DOHH2 (cell line): Measurements from ENCODE around the gene CFAP46.

Experiments
- H3F3A ChIP-seq: fragments of 200-600 bp; sonication (generic), shearing (Covaris generic); 2 replicates; pipeline ENCODE4 v1.6.0; 2016; ENCODE audit warnings: antibody characterized with exemption, mild to moderate bottlenecking; ENCODE audit not compliant: control insufficient read depth, insufficient read depth
- H3K27ac ChIP-seq: fragments of 200-600 bp; sonication (generic); 2 replicates; pipeline ENCODE4 v1.5.1; 2014; ENCODE audit warnings: low read depth, mild to moderate bottlenecking, low read length, moderate library complexity
- H3K27me3 ChIP-seq: fragments of 200-600 bp; sonication (generic); 2 replicates; pipeline ENCODE4 v1.6.1; 2014; ENCODE audit warnings: mild to moderate bottlenecking, low read length, mixed read lengths; ENCODE audit not compliant: control insufficient read depth
- H3K36me3 ChIP-seq: fragments of 200-600 bp; sonication (generic); 2 replicates; pipeline ENCODE4 v1.6.1; 2014; ENCODE audit warnings: mild to moderate bottlenecking, low read length, moderate library complexity, mixed read lengths; ENCODE audit not compliant: control insufficient read depth
- H3K4me1 ChIP-seq: fragments of 200-600 bp; sonication (generic); 2 replicates; pipeline ENCODE4 v1.6.1; 2014; ENCODE audit warnings: mild to moderate bottlenecking, low read length, mixed read lengths; ENCODE audit not compliant: control insufficient read depth
- H3K4me2 ChIP-seq: fragments of 200-600 bp; sonication (generic); 2 replicates; pipeline ENCODE4 v1.6.0; 2014; ENCODE audit warnings: mild to moderate bottlenecking, low read length, moderate library complexity
- H3K4me3 ChIP-seq: fragments of 200-600 bp; sonication (generic); 2 replicates; pipeline ENCODE4 v1.5.1; 2014; ENCODE audit warnings: mild to moderate bottlenecking, low read length, mixed read lengths
- H3K79me2 ChIP-seq: fragments of 200-600 bp; sonication (generic); 2 replicates; pipeline ENCODE4 v1.6.1; 2014; ENCODE audit warnings: mild to moderate bottlenecking, low read length, mixed read lengths; ENCODE audit not compliant: control insufficient read depth
- H3K9me2 ChIP-seq: fragments of 200-600 bp; sonication (generic); replicated peaks from 2 replicates; pipeline ENCODE4 v1.6.1; 2014; ENCODE audit warnings: mild to moderate bottlenecking, low read length, mixed read lengths; ENCODE audit not compliant: control insufficient read depth
- H3K9me3 ChIP-seq: fragments of 200-600 bp; sonication (generic); 2 replicates; pipeline ENCODE4 v1.6.1; 2014; ENCODE audit warnings: antibody characterized with exemption, low read length, mixed read lengths; ENCODE audit not compliant: control insufficient read depth, insufficient read depth
- H4K20me1 ChIP-seq: fragments of 200-600 bp; sonication (generic); 2 replicates; pipeline ENCODE4 v1.6.0; 2014; ENCODE audit warnings: low read depth, mild to moderate bottlenecking, antibody characterized with exemption, low read length, moderate library complexity; ENCODE audit not compliant: control insufficient read depth, insufficient read depth
- EZH2phosphoT487 ChIP-seq: fragments of 200-600 bp; sonication (generic); IDR thresholded peaks from 2 replicates; pipeline ENCODE4 v1.6.1; 2017; ENCODE audit warnings: borderline replicate concordance, mild to moderate bottlenecking, antibody characterized with exemption, low read length, moderate library complexity, mixed read lengths
- TF ChIP-seq, protein P1 (sequence below): fragments of 200-600 bp; sonication (generic); IDR thresholded peaks from one replicate; pipeline ENCODE4 v1.5.1; 2014; ENCODE audit warnings: antibody characterized with exemption, mild to moderate bottlenecking, low read depth, low read length; ENCODE audit not compliant: poor library complexity, severe bottlenecking

Gene CFAP46

DNA sequence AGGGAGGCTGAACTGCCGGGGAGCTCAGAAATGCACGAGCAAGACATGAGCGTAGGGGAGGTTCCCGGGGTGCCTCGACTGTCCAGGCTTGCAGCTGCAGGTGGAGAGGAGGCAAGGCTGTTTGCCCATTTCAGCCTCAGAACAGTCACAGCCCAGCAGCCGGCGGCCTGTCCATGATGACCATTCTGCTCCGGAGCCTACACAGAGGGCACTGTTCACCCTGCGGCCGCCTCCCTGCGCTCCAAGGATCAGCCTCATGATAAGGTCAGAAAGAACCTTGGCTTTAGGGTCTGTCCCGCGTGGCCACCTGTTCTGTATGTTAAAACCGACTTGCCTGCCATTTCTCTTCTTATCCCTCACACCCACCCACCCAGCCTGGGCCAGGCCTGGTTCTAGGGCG is 21.9 kb upstream of the CFAP46 start:
- H4K20me1 ChIP-seq, result no peaks in the 10 kb centered on the region
- no peaks in the 10 kb centered on the region for H3K36me3 ChIP-seq
- H3K27ac ChIP-seq, result no peak overlapping the region
- H3K9me3 ChIP-seq, result no peaks in the 10 kb centered on the region
- no peak overlapping the region for H3K4me3 ChIP-seq
- H3K4me1 ChIP-seq, result no peaks in the 10 kb centered on the region
- no peaks in the 10 kb centered on the region for H3F3A ChIP-seq
- H3K79me2 ChIP-seq, result no peaks in the 10 kb centered on the region
- H3K27me3 ChIP-seq, result no peaks in the 10 kb centered on the region
- H3K4me2 ChIP-seq, result no peak overlapping the region
- H3K9me2 ChIP-seq, result no peaks in the 10 kb centered on the region
- TF ChIP-seq EZH2phosphoT487, result no peak
- TF ChIP-seq, protein P1, sequence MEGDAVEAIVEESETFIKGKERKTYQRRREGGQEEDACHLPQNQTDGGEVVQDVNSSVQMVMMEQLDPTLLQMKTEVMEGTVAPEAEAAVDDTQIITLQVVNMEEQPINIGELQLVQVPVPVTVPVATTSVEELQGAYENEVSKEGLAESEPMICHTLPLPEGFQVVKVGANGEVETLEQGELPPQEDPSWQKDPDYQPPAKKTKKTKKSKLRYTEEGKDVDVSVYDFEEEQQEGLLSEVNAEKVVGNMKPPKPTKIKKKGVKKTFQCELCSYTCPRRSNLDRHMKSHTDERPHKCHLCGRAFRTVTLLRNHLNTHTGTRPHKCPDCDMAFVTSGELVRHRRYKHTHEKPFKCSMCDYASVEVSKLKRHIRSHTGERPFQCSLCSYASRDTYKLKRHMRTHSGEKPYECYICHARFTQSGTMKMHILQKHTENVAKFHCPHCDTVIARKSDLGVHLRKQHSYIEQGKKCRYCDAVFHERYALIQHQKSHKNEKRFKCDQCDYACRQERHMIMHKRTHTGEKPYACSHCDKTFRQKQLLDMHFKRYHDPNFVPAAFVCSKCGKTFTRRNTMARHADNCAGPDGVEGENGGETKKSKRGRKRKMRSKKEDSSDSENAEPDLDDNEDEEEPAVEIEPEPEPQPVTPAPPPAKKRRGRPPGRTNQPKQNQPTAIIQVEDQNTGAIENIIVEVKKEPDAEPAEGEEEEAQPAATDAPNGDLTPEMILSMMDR, result no peak

DNA sequence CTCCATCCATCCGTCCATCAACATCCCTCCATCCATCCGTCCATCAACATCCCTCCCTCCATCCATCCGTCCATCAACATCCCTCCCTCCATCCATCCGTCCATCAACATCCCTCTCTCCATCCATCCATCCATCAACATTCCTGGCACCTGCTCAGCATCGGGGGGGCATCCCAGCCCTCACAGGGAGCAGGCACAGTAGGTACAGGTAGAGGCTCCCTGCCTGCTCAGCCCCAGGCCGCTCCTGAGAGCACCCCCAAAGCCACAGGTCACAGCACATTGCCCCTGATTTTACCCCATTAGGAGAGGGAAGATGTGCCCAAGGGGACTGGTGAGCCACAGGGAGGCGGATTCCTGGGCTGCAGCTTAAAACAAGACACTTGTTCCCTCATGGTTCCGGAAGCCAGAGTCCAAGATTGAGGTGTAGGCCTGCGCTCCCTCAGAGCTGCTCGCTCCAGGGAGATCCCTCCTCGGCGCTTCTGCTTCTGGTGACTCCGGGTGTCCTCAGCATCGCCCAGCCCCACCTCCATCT is 21.1 kb upstream of the CFAP46 start:
- H3K4me3 ChIP-seq, result no peak overlapping the region
- H3K9me3 ChIP-seq, result no peaks in the 10 kb centered on the region
- TF ChIP-seq EZH2phosphoT487, result no peak
- TF ChIP-seq, protein P1, result no peak

DNA sequence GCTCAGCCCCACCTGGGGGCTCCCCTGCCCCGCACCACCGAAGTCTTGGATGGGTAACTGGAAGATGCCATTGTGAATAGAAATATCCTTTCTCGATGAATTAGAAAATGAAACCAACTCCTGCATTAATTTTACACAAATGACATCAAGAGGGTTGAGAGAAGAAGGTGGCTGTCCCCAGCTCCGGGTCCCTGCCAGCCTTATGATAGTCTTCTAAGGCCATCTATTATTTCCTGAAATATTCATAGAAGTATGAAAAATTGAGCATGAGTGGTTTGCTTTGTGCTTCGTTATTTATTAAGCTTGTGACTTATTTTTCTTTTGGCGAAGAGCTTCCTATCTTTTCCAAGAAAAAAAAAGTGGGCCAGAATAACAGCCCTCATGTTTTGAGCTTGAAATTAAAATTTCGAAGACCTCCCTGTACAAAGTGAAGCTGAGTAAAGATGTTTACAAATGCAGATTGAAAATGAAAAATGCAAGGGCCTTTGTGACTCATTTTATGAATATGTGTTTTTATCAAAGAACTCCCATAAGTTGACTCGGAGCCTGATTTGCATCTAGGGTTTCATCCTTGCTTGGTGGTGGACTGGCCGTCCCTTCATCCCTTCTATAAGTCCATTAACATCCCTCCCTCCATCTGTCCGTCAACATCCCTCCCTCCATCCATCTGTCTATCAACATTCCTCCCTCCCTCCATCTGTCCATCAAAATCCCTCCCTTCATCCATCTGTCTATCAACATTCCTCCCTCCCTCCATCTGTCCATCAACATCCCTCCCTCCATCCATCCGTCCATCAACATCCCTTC is 20.5 kb upstream of the CFAP46 start:
- no peak overlapping the region for H3K27ac ChIP-seq
- no peaks in the 10 kb centered on the region for H3K4me1 ChIP-seq
- H3K79me2 ChIP-seq, result no peaks in the 10 kb centered on the region
- H3K9me3 ChIP-seq, result no peaks in the 10 kb centered on the region
- no peaks in the 10 kb centered on the region for H3F3A ChIP-seq
- no peaks in the 10 kb centered on the region for H3K27me3 ChIP-seq
- no peaks in the 10 kb centered on the region for H3K9me2 ChIP-seq
- no peak overlapping the region for H3K4me3 ChIP-seq
- no peak overlapping the region for H3K4me2 ChIP-seq
- H4K20me1 ChIP-seq, result no peaks in the 10 kb centered on the region
- TF ChIP-seq, protein P1, result no peak
- TF ChIP-seq EZH2phosphoT487, result no peak
- H3K36me3 ChIP-seq, result no peaks in the 10 kb centered on the region

More for the DNA sequence above, 21.1 kb upstream of the CFAP46 start:
- Histone ChIP-seq H3K4me2 (no peak overlapping the region), H3K27ac (no peak overlapping the region), H3K27me3 (no peaks in the 10 kb centered on the region), H3K36me3 (no peaks in the 10 kb centered on the region), H3K9me2 (no peaks in the 10 kb centered on the region), H3K4me1 (no peaks in the 10 kb centered on the region), H3K79me2 (no peaks in the 10 kb centered on the region), H4K20me1 (no peaks in the 10 kb centered on the region), H3F3A (no peaks in the 10 kb centered on the region)
